Suprapubic skin (tissue), 4 donors: ENCODE measurements around the gene LTV1.

Experiments
- EP300 ChIP-seq: sonication (generic); formaldehyde crosslinking; IDR thresholded peaks from one replicate; pipeline ENCODE4 v1.6.1; 2017; ENCODE audit warnings: antibody characterized with exemption
- POLR2A ChIP-seq, 2 donors: fragments of 450-650 bp; IDR thresholded peaks; one replicate each; pipeline ENCODE4 v1.6.1; 2017; ENCODE audit warnings: antibody characterized with exemption in 2 of 2, mild to moderate bottlenecking in 2 of 2, moderate library complexity in 2 of 2
- POLR2AphosphoS5 ChIP-seq, 3 donors: sonication (generic); formaldehyde crosslinking; IDR thresholded peaks; one replicate each; pipeline ENCODE4 v1.6.1; 2017; ENCODE audit warnings: antibody characterized with exemption in 3 of 3
- TF ChIP-seq, protein P1 (sequence below), 2 donors: fragments of 200-600 bp in 1 of 2; fragments of 450-650 bp in 1 of 2; sonication (generic) in 1 of 2; IDR thresholded peaks; one replicate each; pipeline ENCODE4 v1.5.1; 2016 to 2019; ENCODE audit warnings: antibody characterized with exemption in 2 of 2, mild to moderate bottlenecking in 1 of 2, moderate library complexity in 1 of 2

DNA sequence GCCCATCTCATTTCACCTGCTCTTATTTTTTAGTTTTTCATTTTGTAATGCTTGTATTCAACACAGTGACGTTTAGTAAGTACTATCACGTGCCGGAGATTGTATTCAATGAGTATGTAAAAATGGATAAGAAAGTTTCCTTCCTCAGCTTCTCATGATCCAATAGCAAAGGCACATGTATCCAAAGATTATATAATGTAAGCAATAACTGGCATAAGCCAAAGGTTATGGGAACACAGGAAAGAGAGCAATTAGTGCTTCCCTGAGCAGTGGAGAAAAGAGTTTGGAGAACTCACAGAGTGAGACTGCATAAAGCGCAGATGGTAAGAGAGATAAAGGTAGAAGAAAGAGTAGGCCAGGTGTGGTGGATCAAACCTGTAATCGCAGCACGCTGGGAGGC is 21.8 kb upstream of the LTV1 start:
- TF ChIP-seq, protein P1, sequence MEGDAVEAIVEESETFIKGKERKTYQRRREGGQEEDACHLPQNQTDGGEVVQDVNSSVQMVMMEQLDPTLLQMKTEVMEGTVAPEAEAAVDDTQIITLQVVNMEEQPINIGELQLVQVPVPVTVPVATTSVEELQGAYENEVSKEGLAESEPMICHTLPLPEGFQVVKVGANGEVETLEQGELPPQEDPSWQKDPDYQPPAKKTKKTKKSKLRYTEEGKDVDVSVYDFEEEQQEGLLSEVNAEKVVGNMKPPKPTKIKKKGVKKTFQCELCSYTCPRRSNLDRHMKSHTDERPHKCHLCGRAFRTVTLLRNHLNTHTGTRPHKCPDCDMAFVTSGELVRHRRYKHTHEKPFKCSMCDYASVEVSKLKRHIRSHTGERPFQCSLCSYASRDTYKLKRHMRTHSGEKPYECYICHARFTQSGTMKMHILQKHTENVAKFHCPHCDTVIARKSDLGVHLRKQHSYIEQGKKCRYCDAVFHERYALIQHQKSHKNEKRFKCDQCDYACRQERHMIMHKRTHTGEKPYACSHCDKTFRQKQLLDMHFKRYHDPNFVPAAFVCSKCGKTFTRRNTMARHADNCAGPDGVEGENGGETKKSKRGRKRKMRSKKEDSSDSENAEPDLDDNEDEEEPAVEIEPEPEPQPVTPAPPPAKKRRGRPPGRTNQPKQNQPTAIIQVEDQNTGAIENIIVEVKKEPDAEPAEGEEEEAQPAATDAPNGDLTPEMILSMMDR (IDR thresholded peaks at IDR 0.05), result no peak
- no peak for TF ChIP-seq POLR2AphosphoS5 (IDR thresholded peaks at IDR 0.05)
- TF ChIP-seq POLR2A (IDR thresholded peaks at IDR 0.05), result no peak
- TF ChIP-seq EP300, result no peak
